Peyer's patch (tissue), 4 donors: Measurements from ENCODE around the gene ARHGAP26.

Experiments used
- CTCF ChIP-seq, 6 experiments: fragments of 450-650 bp in 4 of 6; fragments of 200-600 bp in 2 of 6; sonication (generic) in 1 of 6; IDR thresholded peaks; one replicate each; pipeline ENCODE4 v1.5.1; 2017 to 2019; ENCODE audit warnings: antibody characterized with exemption in 6 of 6, mild to moderate bottlenecking in 3 of 6, moderate library complexity in 1 of 6
- POLR2A ChIP-seq, 2 donors: fragments of 450-650 bp; IDR thresholded peaks; one replicate each; pipeline ENCODE4 v1.5.1; 2017; ENCODE audit warnings: antibody characterized with exemption in 2 of 2, mild to moderate bottlenecking in 2 of 2, moderate library complexity in 2 of 2

GRCh38 chr5:143093452-143094086 is 323.4 kb downstream of the ARHGAP26 start:
- TF ChIP-seq CTCF (IDR thresholded peaks at IDR 0.05) = no peak
- no peak for TF ChIP-seq POLR2A (IDR thresholded peaks at IDR 0.05)
